H9 (cell line): ENCODE measurements around the gene PIGS. TPM values are rescaled to one million over a fixed set of nuclear protein-coding genes. Genes with fewer than 3 reads are reported as not detected.

ENCODE experiments used
- DNase-seq: peaks from one replicate; pipeline ENCODE4 v3.0.0-alpha.2; 2017
- H2AFZ ChIP-seq: one replicate; pipeline ENCODE4 v1.6.1; 2013; ENCODE audit warnings: mild to moderate bottlenecking, low read length, control low read depth, moderate library complexity
- H2AK5ac ChIP-seq: 2 replicates; pipeline ENCODE4 v1.6.1; 2013; ENCODE audit warnings: low read length, control low read depth, mixed read lengths; ENCODE audit not compliant: insufficient read length
- H2BK120ac ChIP-seq: one replicate; pipeline ENCODE4 v1.6.1; 2013; ENCODE audit warnings: low read depth, mild to moderate bottlenecking, low read length, control low read depth, inconsistent platforms; ENCODE audit not compliant: poor library complexity, severe bottlenecking
- H2BK12ac ChIP-seq: 2 replicates; pipeline ENCODE4 v1.6.1; 2013; ENCODE audit warnings: low read length, control low read depth, mixed read lengths, low read depth; ENCODE audit not compliant: insufficient read length
- H2BK15ac ChIP-seq: 2 replicates; pipeline ENCODE4 v1.6.1; 2013; ENCODE audit warnings: low read depth, low read length, control low read depth
- H2BK20ac ChIP-seq: one replicate; pipeline ENCODE4 v1.6.1; 2013; ENCODE audit warnings: low read depth, mild to moderate bottlenecking, low read length, control low read depth, inconsistent platforms; ENCODE audit not compliant: poor library complexity, severe bottlenecking
- H2BK5ac ChIP-seq: 2 replicates; pipeline ENCODE4 v1.6.1; 2013; ENCODE audit warnings: low read length, control low read depth, mixed read lengths; ENCODE audit not compliant: insufficient read length
- H3K14ac ChIP-seq: 2 replicates; pipeline ENCODE4 v1.6.1; 2013; ENCODE audit warnings: low read length, control low read depth; ENCODE audit not compliant: insufficient read depth
- H3K18ac ChIP-seq: 2 replicates; pipeline ENCODE4 v1.6.1; 2013; ENCODE audit warnings: low read depth, mild to moderate bottlenecking, mixed read lengths, low read length, control low read depth; ENCODE audit not compliant: insufficient read length
- H3K23ac ChIP-seq: 2 replicates; pipeline ENCODE4 v1.6.1; 2013; ENCODE audit warnings: low read length, control low read depth, mixed read lengths, low read depth; ENCODE audit not compliant: insufficient read length
- H3K23me2 ChIP-seq: 2 replicates; pipeline ENCODE4 v1.6.1; 2013; ENCODE audit warnings: low read depth, mild to moderate bottlenecking, mixed read lengths, low read length, control low read depth; ENCODE audit not compliant: insufficient read length, poor library complexity, severe bottlenecking
- H3K27ac ChIP-seq: 2 replicates; pipeline ENCODE4 v1.5.1; 2013; ENCODE audit warnings: low read length, control low read depth, mixed read lengths, low read depth; ENCODE audit not compliant: insufficient read length
- H3K27me3 ChIP-seq: 2 replicates; pipeline ENCODE4 v1.6.1; 2013; ENCODE audit warnings: low read length, control low read depth, inconsistent platforms; ENCODE audit not compliant: insufficient read depth
- H3K4ac ChIP-seq: 2 replicates; pipeline ENCODE4 v1.6.1; 2013; ENCODE audit warnings: low read depth, mild to moderate bottlenecking, control low read depth, inconsistent platforms, low read length, moderate library complexity
- H3K4me1 ChIP-seq: 2 replicates; pipeline ENCODE4 v1.6.1; 2013; ENCODE audit warnings: low read length, control low read depth, inconsistent platforms; ENCODE audit not compliant: insufficient read depth
- H3K4me2 ChIP-seq: 2 replicates; pipeline ENCODE4 v1.6.1; 2013; ENCODE audit warnings: low read length, control low read depth, mixed read lengths; ENCODE audit not compliant: insufficient read length, insufficient read depth
- H3K56ac ChIP-seq: 2 replicates; pipeline ENCODE4 v1.6.1; 2013; ENCODE audit warnings: low read depth, mild to moderate bottlenecking, mixed read lengths, low read length, control low read depth; ENCODE audit not compliant: insufficient read length
- H3K79me1 ChIP-seq: 2 replicates; pipeline ENCODE4 v1.6.1; 2013; ENCODE audit warnings: low read depth, mild to moderate bottlenecking, moderate library complexity, low read length, control low read depth, inconsistent platforms; ENCODE audit not compliant: insufficient read depth, poor library complexity, severe bottlenecking
- H3K79me2 ChIP-seq: 2 replicates; pipeline ENCODE4 v1.6.1; 2013; ENCODE audit warnings: low read length, control low read depth, inconsistent platforms; ENCODE audit not compliant: insufficient read depth
- H3K9ac ChIP-seq: 2 replicates; pipeline ENCODE4 v1.6.1; 2013; ENCODE audit warnings: low read length, control low read depth, mixed read lengths; ENCODE audit not compliant: insufficient read length; ENCODE audit errors: extremely low read depth
- H3K9me3 ChIP-seq: one replicate; pipeline ENCODE4 v1.6.1; 2013; ENCODE audit warnings: low read depth, low read length, inconsistent platforms; ENCODE audit not compliant: control insufficient read depth
- H3T11ph ChIP-seq: one replicate; pipeline ENCODE4 v1.6.1; 2013; ENCODE audit warnings: mild to moderate bottlenecking, low read length, control low read depth, inconsistent platforms
- H4K20me1 ChIP-seq: one replicate; pipeline ENCODE4 v1.6.1; 2013; ENCODE audit not compliant: control insufficient read depth, insufficient read length, insufficient read depth
- H4K5ac ChIP-seq: 2 replicates; pipeline ENCODE4 v1.6.1; 2013; ENCODE audit warnings: low read depth, mild to moderate bottlenecking, mixed read lengths, low read length, control low read depth; ENCODE audit not compliant: insufficient read length
- H4K8ac ChIP-seq: replicated peaks from 2 replicates; pipeline ENCODE4 v1.6.1; 2013; ENCODE audit warnings: low read length, control low read depth, mixed read lengths, low read depth; ENCODE audit not compliant: insufficient read length
- H4K91ac ChIP-seq: 2 replicates; pipeline ENCODE4 v1.6.1; 2013; ENCODE audit warnings: low read depth, mild to moderate bottlenecking, moderate library complexity, mixed read lengths, low read length, control low read depth; ENCODE audit not compliant: insufficient read length
- H3K27ac Mint-ChIP-seq, 3 experiments: 2 replicates in 2 of 3; 3 replicates in 1 of 3; pipeline ENCODE4 v1.8.0; 2020 to 2021; ENCODE audit warnings: mixed read lengths in 3 of 3, mild to moderate bottlenecking in 1 of 3, moderate library complexity in 1 of 3
- H3K27me3 Mint-ChIP-seq: 2 replicates; pipeline ENCODE4 v1.8.0; 2021; ENCODE audit warnings: low read depth, mild to moderate bottlenecking, moderate library complexity, mixed read lengths
- H3K36me3 Mint-ChIP-seq, 3 experiments: 2 replicates in 2 of 3; 3 replicates in 1 of 3; pipeline ENCODE4 v1.8.0; 2020 to 2021; ENCODE audit warnings: low read depth in 3 of 3, mixed read lengths in 3 of 3; ENCODE audit not compliant: insufficient read depth in 1 of 3
- H3K4me1 Mint-ChIP-seq, 2 experiments: 2 replicates each; pipeline ENCODE4 v1.8.0; 2020; ENCODE audit warnings: mixed read lengths in 2 of 2
- H3K4me3 Mint-ChIP-seq, 2 experiments: 2 replicates in 1 of 2; 3 replicates in 1 of 2; pipeline ENCODE4 v1.8.0; 2020 to 2021; ENCODE audit warnings: mild to moderate bottlenecking in 2 of 2, mixed read lengths in 2 of 2, moderate library complexity in 1 of 2
- H3K9me3 Mint-ChIP-seq, 2 experiments: 2 replicates in 1 of 2; 3 replicates in 1 of 2; pipeline ENCODE4 v1.8.0; 2020; ENCODE audit warnings: mild to moderate bottlenecking in 2 of 2, mixed read lengths in 2 of 2, moderate library complexity in 1 of 2
- CTCF ChIP-seq: fragments of 200-600 bp; sonication (generic); conservative IDR thresholded peaks from 3 replicates; pipeline ENCODE4 v1.8.0; 2021; ENCODE audit warnings: antibody characterized with exemption, mild to moderate bottlenecking
- WGBS: extraction: QIAGEN DNeasy Blood & Tissue Kit; methylation state at CpG from one replicate; pipeline ENCODE4 v1.1.7; 2013; ENCODE audit warnings: missing lambda C conversion rate, low lambda C conversion rate, mixed read lengths; ENCODE audit not compliant: insufficient read length; ENCODE audit errors: extremely low coverage; 5-methylcytosine and 5-hydroxymethylcytosine counted together
- total RNA-seq: library from RNA; stranded (reverse); gene quantifications from 2 replicates; pipeline ENCODE4 v1.2.1, GENCODE V29; 2021

PIGS gene
- total RNA-seq, 1 experiment from 2014 or later: 45.8 TPM

DNA sequence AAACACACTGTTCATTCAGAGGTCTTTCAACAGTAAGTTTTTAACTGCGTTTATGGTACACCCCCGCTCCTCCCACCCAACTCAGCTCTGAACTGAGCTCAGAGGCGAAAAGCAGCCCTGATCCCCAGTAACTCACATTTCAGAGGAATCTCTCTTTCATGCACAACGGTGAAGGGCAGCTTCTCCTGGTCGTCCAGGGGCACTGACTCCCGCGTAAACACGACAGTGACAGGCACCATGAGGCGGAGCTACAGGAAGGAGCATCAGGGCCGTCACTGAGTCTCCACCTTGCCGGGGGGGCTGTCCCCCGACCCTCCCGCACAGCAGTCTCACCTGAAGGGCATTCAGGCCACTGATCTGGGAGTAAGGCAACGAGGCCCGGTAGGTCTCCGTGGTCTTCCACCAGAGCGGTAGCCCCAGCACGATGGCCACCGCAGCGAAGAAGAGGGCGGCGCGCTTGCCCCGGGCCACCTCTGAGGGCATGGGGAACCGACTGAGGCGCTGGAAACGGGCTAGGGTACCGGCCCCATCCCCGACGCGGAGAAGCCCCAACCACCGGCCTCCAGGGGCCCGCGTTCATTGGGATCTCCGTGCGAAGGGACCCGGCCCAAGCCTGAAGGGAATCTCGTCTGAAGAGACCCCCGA is 486 bp downstream of the PIGS start:
- WGBS: no CpG with 5 or more reads among the region's 39 CpGs
- H4K20me1 ChIP-seq: no peaks in the 10 kb centered on the region
- peaks cover 11 to 28% (median 24%) of the 10 kb centered on the region in 3 experiments; a peak in 6 of 7 replicates for H3K36me3 Mint-ChIP-seq
- no peak overlapping the region for H2BK120ac ChIP-seq
- no peak for TF ChIP-seq CTCF
- H2BK15ac ChIP-seq: no peak overlapping the region
- no peak overlapping the region for H3K4ac ChIP-seq
- peaks cover 14 to 26% of the 10 kb centered on the region in 2 experiments for H3K4me1 Mint-ChIP-seq
- H3K27ac Mint-ChIP-seq: peak overlapping the region in 2 of 3 experiments; percentile 20 to 95; a peak in 3 of 7 replicates
- peaks cover 11% of the 10 kb centered on the region for H3K23me2 ChIP-seq
- H3K14ac ChIP-seq: no peak overlapping the region; the same call in 1 of the 2 replicates
- DNase-seq: peak; percentile 80
- H3K4me2 ChIP-seq: peak overlapping the region; percentile 91
- no peak overlapping the region for H3K56ac ChIP-seq
- H3K27ac ChIP-seq: no peak overlapping the region
- H3K79me1 ChIP-seq: no peaks in the 10 kb centered on the region
- peak overlapping the region; percentile 18 for H3K9ac ChIP-seq
- no peak overlapping the region for H4K5ac ChIP-seq
- H3K23ac ChIP-seq: no peak overlapping the region
- no peaks in the 10 kb centered on the region for H3K27me3 ChIP-seq
- H3K4me1 ChIP-seq: no peaks in the 10 kb centered on the region
- H4K91ac ChIP-seq: no peak overlapping the region
- no peak overlapping the region for H3K18ac ChIP-seq
- H2BK12ac ChIP-seq: no peak overlapping the region
- H2AFZ ChIP-seq: no peak overlapping the region
- H3K4me3 Mint-ChIP-seq: peak overlapping the region; percentile 92 to 97
- H4K8ac ChIP-seq: no peak overlapping the region
- no peaks in the 10 kb centered on the region for H3K79me2 ChIP-seq
- peaks cover 7% of the 10 kb centered on the region for H3K27me3 Mint-ChIP-seq
- no peak overlapping the region for H3T11ph ChIP-seq
- no peaks in the 10 kb centered on the region for H3K9me3 Mint-ChIP-seq
- no peaks in the 10 kb centered on the region for H3K9me3 ChIP-seq
- H2AK5ac ChIP-seq: no peak overlapping the region
- H2BK5ac ChIP-seq: no peak overlapping the region
- no peak overlapping the region for H2BK20ac ChIP-seq
